Measurements from ENCODE around the gene TRIM60.
"Not testable (repeated sequence)": the region's sequence is repeated elsewhere in the genome, so short reads cannot be mapped to it uniquely, and the experiment has no call there.

DNA sequence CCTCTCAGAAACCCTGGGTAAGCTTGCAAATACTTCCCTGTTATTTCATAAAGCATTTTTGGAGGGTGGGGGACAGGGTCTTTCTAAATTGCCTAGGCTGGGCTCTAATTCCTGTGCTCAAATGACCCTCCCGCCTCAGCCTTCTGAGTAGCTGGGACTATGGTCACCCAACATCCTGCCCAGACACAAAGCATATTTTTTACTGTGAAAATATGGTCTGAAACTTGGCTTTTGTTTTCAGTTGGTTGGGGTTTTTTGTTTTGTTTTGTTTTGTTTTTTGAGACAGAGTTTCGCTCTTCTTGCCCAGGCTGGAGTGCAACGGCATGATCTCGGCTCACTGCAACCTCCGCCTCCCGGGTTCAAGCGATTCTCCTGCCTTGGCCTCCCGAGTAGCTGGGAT is 6.0 kb upstream of the TRIM60 start:
- TF ChIP-seq, protein P1, sequence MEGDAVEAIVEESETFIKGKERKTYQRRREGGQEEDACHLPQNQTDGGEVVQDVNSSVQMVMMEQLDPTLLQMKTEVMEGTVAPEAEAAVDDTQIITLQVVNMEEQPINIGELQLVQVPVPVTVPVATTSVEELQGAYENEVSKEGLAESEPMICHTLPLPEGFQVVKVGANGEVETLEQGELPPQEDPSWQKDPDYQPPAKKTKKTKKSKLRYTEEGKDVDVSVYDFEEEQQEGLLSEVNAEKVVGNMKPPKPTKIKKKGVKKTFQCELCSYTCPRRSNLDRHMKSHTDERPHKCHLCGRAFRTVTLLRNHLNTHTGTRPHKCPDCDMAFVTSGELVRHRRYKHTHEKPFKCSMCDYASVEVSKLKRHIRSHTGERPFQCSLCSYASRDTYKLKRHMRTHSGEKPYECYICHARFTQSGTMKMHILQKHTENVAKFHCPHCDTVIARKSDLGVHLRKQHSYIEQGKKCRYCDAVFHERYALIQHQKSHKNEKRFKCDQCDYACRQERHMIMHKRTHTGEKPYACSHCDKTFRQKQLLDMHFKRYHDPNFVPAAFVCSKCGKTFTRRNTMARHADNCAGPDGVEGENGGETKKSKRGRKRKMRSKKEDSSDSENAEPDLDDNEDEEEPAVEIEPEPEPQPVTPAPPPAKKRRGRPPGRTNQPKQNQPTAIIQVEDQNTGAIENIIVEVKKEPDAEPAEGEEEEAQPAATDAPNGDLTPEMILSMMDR (IDR thresholded peaks at IDR 0.05) = not testable (repeated sequence)
- not testable (repeated sequence) for TF ChIP-seq POLR2A (IDR thresholded peaks at IDR 0.05)
